ENCODE results near the gene KRT26.

KRT26 gene

GRCh38 chr17:40724656-40725055, 47.3 kb downstream of the KRT26 start:
- no peak for DNase-seq

GRCh38 chr17:40722241-40722640, 49.8 kb downstream of the KRT26 start:
- DNase-seq, result no peak

DNA sequence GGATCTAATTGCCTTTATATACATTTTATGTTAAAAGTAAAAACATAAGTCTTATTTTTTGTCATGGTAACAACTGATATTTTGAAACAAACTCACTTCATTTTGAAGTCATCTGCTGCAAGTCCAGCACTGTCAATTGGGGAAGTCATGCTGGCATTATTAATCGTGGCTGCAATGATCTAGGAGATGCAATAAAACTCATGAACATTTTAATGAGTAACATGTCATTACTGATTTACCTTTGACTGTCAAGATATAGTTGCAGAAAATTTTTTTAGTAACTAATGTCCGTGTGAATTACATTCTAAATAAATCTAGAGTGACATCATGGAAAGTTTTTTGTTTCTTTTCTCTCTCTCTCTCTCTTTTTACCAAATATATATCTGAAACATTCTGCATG, 51.1 kb downstream of the KRT26 start:
- DNase-seq, result no peak

DNA sequence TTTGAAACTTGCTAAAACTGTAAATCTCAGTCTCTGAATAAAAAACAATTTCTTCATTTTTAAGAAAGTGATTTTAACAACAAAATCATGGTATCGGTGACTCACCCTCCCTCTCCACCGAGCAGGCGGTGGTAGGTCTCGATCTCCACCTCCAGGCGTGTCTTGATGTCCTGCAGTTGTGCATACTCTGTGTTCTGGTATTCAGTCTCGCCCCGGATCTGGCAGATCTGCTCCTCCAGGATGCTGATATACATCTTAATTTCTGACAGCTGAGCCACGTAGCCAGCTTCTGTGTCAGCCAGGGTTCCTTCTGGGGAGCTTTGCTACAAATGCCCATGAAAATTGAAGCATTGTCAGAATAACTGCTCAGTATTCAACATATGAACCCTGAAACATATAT, 53.1 kb downstream of the KRT26 start:
- no peak for DNase-seq

GRCh38 chr17:40717776-40718175, 54.2 kb downstream of the KRT26 start:
- no peak for DNase-seq

All from NCI-H2107 (cell line).